GM18526 (cell line): ENCODE measurements around the gene CRMP1.

Experiments used
- POLR2A ChIP-seq: IDR thresholded peaks from 3 replicates; pipeline ENCODE4 v1.6.1; 2011; ENCODE audit not compliant: insufficient read length; ENCODE audit errors: extremely low read depth

CRMP1 gene

DNA sequence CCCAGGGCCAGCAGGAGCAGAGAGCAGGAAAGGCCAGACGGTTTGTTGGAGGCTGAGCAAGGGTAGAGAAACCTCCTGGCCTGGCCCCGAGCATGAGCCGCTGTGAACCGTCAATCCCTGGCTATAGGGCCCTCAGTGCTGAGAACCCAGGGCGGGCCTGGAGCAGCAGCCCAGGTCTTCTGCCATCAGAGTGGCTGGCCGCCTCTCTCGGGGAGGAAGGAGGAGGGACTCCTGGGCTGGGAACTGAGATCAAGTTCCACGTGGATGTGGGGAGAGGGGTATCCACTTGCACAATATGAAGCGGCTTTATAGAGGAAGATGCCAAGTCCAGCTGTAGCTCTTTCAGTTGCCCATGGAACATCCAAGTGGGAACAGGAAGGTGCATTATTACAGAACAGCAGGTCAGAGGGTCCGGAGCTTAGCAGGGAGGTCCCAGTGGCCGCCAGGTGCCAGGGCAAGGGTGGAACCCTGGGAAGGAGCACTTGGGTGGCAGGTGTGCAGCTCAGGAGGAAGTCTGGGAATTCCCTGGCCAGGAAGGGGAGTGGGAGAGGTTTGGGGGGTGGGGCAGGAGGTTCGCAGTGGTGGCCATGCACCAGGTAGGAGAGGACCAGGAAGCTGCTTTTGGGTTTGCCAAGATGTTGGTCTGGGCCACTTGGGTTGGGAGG is 31.7 kb upstream of the CRMP1 start:
- no peak for TF ChIP-seq POLR2A

DNA sequence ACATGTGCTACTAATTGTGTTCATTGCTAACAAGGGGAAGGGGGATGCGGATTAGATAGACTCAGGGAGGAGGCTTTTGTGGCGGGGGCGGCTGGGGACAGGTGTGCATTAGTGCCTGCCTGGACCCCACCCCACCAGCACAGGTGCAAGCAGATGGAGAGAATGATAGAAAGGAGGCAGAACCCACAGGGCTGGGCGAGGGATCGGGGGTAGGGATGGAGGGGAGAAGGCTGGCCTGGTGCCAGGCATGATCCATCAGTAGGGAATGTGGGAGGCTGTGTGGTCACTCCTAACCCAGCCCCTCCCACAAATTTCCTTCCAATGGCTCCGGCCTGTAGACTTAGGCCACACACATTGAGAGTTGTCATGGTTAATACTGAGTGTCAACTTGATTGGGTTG is 30.5 kb upstream of the CRMP1 start:
- no peak for TF ChIP-seq POLR2A

DNA sequence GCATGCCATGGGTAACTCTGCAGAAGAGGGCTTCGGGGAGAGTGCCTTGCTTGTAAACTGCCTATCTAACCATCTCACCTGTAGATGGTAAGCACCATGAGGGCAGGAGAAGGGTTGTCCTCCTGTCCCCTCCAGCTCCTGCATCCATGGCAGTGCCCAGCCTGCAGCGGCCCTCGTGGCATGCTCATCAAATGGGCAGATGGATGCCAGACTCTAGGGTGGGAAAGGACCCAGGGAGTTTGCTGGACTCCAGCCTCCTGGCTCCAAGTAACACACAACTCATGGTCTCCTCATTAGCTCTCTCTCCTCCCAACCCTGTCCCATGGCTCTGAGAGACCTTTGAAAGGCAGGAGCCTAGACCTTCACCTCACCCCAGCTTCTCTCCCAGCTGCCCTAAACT is 29.7 kb upstream of the CRMP1 start:
- TF ChIP-seq POLR2A = no peak

DNA sequence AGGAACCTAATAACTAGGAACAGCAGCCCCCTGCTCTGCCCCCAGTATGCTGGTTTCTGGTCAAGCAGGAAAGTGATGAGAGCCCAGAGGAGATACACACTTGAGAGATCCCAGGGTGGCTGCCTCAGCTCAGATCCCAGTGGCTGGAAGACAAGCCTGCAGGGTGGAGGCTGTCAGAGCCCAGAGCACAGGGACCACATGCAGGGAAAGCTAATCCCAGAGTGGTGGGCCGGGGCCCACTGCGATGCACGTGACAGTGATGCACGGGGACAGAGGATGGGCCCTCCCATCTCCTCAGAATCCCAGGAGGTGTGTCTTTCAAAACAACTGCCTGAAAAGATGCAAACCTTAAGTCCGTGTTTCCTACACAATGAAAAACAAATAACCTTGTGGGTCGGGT is 29.1 kb upstream of the CRMP1 start:
- no peak for TF ChIP-seq POLR2A

DNA sequence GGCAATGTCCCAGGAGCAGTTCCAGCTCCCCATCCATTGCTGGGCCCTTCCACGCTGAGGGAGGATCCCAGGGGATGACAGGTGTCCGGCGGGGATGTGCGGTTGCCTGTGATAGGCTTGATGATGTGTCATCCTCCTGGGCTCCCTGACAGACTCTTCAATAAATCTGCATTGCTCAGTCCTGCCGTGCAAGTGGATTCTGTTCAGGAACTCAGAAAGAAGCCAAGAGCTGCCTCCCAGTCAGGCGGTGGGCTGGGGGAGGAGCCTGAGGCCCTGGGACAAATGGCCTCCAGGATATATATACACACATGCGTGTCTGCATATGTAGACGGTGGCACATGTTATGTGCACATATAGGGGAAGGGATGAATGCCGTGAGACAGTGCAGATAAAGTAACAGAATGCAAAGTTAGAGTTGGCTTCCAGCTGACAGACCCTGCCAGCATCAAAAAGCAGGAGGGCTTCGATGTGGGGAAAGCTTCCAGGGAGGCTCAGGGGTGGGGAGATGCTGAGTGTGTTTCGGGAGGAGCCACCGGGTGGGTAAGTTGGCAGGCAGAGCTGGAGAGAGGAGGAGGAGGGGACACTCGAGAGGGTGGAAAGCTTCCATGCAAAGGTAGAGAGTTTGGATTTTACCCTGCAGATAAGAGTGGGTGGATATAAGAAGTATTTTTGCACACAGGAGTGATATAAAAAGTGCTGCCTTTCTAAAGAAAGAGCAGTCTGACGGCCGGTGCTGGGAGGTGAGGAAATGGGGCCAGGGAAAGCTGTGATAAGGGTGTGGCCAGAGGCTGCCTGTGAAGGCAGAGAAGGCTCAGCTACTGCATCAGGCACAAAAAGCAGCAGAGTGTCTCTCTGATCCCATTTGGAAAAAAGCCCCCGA is 28.5 kb upstream of the CRMP1 start:
- TF ChIP-seq POLR2A = no peak

DNA sequence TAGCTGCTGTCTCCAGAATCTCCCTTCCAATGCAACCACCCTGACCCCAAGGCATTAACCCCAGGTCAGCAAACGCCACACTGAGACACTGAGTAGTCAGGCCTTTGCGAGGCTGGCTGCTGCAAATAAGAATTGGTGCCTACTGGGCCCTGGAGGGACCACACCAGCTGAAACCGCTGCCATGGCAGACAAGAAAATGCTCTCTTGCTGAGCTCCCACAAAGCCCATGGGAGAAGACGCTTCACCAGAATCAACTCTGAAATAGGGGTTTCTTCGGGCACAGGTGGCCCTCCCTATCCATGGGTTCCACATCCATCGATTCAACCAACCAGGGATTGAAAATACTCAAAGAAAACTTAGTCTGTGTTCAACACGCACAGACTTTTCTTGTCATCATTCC is 26.7 kb upstream of the CRMP1 start:
- TF ChIP-seq POLR2A = no peak

DNA sequence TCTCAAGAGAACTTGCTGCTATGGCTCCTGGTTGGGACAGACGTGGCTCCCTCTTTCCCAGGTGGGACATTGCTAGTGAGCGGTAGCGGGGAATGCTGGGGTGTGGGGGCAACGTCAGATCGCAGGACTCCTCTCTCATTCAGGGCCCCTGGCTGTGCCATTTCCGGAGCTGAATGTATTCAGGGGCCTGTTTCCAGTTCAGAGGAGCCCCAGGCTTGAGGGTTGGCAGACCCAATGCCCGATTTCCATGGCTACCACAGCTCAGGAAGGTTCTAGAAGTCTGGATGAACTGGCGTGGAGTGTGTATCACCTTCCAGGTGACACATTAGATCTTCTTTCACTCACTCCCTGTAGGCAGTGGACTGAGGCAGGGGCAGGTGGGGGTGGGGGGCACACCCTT is 26.2 kb upstream of the CRMP1 start:
- no peak for TF ChIP-seq POLR2A

DNA sequence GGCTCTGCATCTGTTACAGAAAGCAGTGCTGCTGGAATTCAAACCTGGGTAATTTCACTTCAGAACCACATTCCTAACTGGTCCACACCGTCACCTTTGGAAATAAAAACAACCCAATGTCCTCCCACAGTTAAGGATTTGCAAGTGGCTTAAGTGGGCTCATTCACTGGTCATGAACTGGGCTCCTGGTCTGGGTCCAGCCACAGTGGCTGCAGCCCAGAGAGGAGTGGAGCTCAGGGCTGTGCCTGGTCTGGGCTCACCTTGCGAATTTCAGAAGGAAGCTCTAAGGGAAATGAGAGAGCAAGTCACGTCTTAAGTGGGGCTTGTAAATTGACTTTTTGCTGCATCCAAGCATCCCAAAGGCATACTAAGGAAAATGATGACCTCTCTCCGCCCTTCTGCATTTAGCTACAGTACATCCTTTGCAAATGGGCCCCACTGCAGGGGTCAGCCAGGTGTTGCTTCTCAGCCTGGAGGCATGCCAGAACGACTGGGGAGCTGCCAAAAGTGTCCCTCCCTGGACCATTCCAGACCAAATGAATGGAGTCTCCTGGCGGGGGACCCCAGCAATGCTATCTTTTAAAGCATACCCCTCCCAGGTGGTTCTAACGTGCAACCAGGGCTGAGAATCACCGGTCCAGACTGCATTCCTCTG is 25.6 kb upstream of the CRMP1 start:
- TF ChIP-seq POLR2A = no peak

DNA sequence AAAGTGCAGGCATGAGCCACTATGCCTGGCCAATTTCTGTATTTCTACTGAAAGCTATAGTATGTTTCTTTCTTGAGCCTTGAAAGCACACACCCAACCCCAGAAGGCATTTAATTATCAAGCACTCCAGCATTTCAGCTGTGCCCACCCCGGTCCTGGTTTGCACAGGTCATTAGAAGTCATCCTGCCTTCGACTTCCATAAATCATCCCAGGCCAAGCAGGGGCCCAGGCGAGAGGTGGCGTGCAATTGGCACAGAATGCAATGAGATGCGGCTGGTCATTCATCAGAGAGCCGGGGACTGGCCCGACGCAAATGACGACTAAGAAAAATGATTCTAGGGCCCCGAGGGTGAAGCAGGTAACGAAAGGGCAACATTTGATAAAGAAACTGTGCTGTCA is 24.8 kb upstream of the CRMP1 start:
- TF ChIP-seq POLR2A = no peak

DNA sequence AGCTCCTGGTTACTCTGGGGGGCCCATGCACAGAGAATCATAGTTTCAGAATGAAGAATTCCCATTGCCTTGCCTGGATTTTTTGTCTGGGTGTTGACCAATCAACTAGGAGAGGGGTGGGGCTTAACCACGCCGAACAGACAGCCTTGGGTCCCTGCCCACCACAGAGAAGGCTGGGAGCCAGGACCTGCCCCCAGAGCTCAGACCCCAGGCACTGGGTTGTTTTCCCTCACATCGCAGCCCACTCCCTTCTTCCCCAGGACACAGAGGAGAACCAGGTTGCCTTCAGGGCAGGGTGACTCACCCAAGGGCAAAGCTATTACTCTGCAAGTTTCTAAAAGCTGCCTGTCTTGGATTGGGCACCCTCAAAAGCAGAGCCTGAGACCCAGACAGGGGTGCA is 23.3 kb upstream of the CRMP1 start:
- TF ChIP-seq POLR2A = no peak

DNA sequence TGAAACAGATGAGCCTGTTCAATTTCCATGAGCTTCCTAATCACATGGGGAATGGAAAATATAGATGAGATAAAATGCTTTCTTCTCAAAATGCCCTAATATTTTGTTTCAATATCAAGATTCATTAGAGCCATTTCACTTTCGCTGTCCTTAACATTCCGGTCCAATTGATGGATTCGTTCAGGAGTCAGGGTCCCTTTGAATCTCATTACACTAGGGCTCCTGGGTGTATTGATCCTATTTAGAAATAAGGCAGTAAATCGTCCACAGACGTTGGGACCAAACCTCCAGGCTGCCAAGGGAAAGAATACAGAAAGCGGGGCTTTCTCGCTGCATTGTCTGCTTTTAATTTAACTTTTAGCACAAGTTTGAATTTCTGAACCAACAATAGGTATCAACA is 20.6 kb upstream of the CRMP1 start:
- no peak for TF ChIP-seq POLR2A

DNA sequence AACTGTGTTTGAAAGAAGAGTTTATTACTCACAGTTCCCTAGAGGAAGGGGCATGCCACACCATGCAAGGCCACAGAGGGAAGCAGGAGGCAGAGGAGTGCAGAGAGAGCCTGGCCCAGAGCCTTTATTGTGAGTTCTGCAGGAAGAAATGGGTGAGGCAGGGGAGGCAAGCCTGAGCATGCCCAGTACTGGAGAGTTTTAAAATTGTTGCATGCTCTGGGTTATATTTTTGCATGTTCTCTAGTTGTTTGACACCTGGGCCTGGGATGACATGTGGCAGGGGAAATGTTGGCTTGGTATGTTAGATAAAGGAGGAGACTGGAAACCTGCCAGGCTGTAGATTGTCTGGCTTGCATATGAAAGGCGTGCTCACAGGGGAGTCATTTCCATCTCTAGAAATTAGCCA is 19.7 kb upstream of the CRMP1 start:
- no peak for TF ChIP-seq POLR2A

DNA sequence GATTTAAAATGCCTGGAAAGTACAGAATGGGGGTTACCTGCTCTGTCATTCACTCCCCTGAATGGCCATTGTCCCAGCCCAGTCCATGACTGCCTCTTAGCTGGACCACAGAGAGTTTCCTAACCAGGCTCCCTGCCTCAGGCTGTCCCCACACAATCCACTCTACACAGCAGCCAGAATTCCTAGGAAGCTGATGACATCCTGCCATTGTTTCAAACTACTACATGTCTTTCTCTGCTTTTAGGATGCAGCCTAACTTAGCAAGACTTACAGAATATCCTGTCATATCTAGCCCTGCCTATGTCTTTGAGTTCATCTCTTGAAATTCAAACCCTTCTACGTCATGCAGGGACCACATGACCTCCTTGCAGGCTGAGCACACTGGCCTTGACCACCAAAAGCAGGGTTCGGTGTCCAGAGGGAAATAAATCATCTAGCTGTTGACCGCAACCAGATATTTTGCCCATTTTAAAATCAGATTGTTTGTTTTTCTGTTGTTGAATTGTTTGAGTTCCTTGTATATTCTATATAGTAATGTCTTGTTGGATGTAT is 16.1 kb upstream of the CRMP1 start:
- no peak for TF ChIP-seq POLR2A

DNA sequence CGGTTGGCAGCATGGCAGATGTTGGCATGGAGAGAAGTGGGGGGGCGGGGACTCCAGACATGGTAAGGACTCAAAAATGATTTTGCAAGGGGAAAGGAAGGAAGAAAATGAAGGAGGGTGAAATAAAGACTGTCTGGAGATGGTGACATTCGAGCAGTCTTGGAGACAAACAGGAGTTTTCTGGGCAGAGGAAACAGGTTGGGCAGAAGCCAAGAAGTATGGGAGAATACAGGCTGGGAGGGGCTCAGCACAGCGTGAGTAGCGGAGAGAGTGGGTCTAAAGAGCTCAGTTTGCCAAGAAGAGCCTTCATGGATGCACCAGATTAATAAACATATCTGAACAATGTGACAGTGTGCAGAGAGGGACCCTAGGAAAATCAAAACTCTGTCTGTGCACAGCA is 13.3 kb upstream of the CRMP1 start:
- no peak for TF ChIP-seq POLR2A

DNA sequence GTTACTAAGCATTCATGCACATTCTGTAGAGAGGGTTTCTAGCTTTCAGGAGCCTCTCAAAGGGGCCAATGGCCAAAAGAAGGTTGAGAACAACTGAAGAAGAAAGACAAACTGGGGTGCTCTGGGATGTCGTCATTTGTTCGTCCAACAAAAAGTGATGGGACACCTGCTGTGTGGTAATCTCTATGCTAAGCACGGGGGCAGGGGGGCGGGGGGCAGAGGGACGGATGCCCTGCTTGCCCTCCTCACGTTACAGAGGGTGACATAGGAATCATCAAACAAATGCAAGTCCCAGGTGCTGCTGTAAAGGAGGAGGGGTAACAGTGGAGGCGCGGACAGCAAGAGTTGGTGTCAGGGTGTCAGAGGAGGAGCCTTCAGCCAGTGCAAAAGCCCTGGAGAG is 12.8 kb upstream of the CRMP1 start:
- TF ChIP-seq POLR2A = no peak

DNA sequence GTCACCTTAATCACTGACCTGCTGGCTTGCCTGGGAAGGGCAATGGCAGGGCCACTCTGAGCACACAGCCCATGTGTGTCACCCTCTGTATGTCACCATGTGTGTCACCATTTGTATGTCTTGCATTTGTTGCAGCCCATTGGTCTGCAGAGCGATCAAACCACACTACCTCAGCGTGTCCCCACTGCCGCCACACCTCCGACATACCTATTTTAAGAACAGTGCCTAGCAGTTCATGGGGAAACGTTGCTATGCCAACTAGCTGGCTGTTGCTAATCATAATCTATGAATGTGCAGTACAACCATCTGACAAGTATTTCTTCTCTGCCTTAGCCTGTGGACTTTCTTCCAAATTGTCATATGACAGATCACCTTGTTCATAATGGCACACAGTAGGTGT is 8.0 kb upstream of the CRMP1 start:
- no peak for TF ChIP-seq POLR2A
